K562 (cell line): ENCODE data around the gene VPS13D. TPM values are rescaled to one million over a fixed set of nuclear protein-coding genes. Genes with fewer than 3 reads are reported as not detected.

Source experiments
- ATAC-seq: fragments of 200-7000 bp; cut with Tn5 transposase; 3 replicates; pipeline ENCODE4 v1.9.1; 2020; ENCODE audit warnings: moderate library complexity
- BruUV-seq: library from RNA; stranded (reverse); fragments of 400-500 nt; replicated peaks from 2 replicates; lab custom pipeline; 2021; lab: Mats Ljungman, UMichigan
- CTCF ChIA-PET: fragments of 300-600 bp; formaldehyde crosslinking; extraction: SDS; loops from one replicate; lab custom pipeline; 2021; ENCODE audit warnings: low intra/inter-chr PET ratio; lab: Yijun Ruan, JAX
- POLR2A ChIA-PET: fragments of 300-600, 350-650 bp; sonication (Branson Sonifier 250); formaldehyde crosslinking; extraction: SDS; loops from one replicate; lab custom pipeline; 2021; ENCODE audit warnings: antibody characterized with exemption, inconsistent platforms; lab: Yijun Ruan, JAX
- DNase-seq, 4 experiments: peaks; one replicate each; pipeline versions ENCODE4 v3.0.0 to v3.0.0-alpha.2; 2011 to 2018; ENCODE audit warnings: low spot score in 3 of 4, mixed read lengths in 3 of 4; ENCODE audit errors: extremely low read depth in 1 of 4
- FAIRE-seq: peaks from 2 replicates; lab custom pipeline; 2011; peaks lifted over from hg19 to GRCh38; lab: Jason Lieb, UNC
- H2AFZ ChIP-seq: 2 replicates; pipeline ENCODE4 v1.6.0; 2011; ENCODE audit warnings: low read depth, low read length, control low read depth, inconsistent platforms
- H3K27ac ChIP-seq: fragments of 200-600 bp; 3 replicates; pipeline ENCODE4 v1.8.0; 2011; ENCODE audit warnings: low read depth, mild to moderate bottlenecking, control low read depth, inconsistent platforms, low read length, moderate library complexity, mixed read lengths; ENCODE audit errors: extremely low read depth
- H3K27me3 ChIP-seq, 2 experiments: fragments of 300-600 bp in 1 of 2; 2 replicates in 1 of 2; 3 replicates in 1 of 2; pipeline versions ENCODE4 v1.6.0 to v1.8.0; 2011; ENCODE audit warnings: inconsistent platforms in 2 of 2, low read length in 2 of 2, mild to moderate bottlenecking in 1 of 2, mixed read lengths in 1 of 2, moderate library complexity in 1 of 2; ENCODE audit not compliant: control insufficient read depth in 2 of 2, insufficient read depth in 2 of 2
- H3K36me3 ChIP-seq: fragments of 300-600 bp; 3 replicates; pipeline ENCODE4 v1.8.0; 2011; ENCODE audit warnings: mild to moderate bottlenecking, low read length, inconsistent platforms; ENCODE audit not compliant: control insufficient read depth, insufficient read depth
- H3K4me1 ChIP-seq, 2 experiments: fragments of 200-600 bp in 1 of 2; replicated peaks in 1 of 2; 2 replicates in 1 of 2; 3 replicates in 1 of 2; pipeline versions ENCODE4 v1.5.1 to v1.8.0; 2011; ENCODE audit warnings: inconsistent platforms in 2 of 2, low read length in 2 of 2, mild to moderate bottlenecking in 1 of 2, mixed read lengths in 1 of 2, moderate library complexity in 1 of 2; ENCODE audit not compliant: control insufficient read depth in 2 of 2, insufficient read depth in 2 of 2
- H3K4me2 ChIP-seq: 2 replicates; pipeline ENCODE4 v1.6.1; 2011; ENCODE audit warnings: low read length, control low read depth, inconsistent platforms, mixed read lengths; ENCODE audit not compliant: insufficient read depth
- H3K4me3 ChIP-seq: fragments of 200-600 bp; sonication (generic), shearing (Covaris generic); 2 replicates; pipeline ENCODE4 v1.5.1; 2016; ENCODE audit warnings: control low read depth, inconsistent platforms
- H3K79me2 ChIP-seq: fragments of 200-600 bp; 3 replicates; pipeline ENCODE4 v1.8.0; 2011; ENCODE audit warnings: low read length, inconsistent platforms; ENCODE audit not compliant: control insufficient read depth, insufficient read depth
- H3K9ac ChIP-seq, 2 experiments: 2 replicates each; pipeline versions ENCODE4 v1.6.0 to v1.6.1; 2011; ENCODE audit warnings: low read depth in 2 of 2, low read length in 2 of 2, control low read depth in 1 of 2, inconsistent platforms in 1 of 2, mild to moderate bottlenecking in 1 of 2, mixed read lengths in 1 of 2; ENCODE audit not compliant: insufficient read depth in 1 of 2
- H3K9me1 ChIP-seq: one replicate; pipeline ENCODE4 v1.6.0; 2011; ENCODE audit warnings: inconsistent platforms, mild to moderate bottlenecking, low read length, moderate library complexity; ENCODE audit not compliant: control insufficient read depth, insufficient read depth
- H3K9me3 ChIP-seq: replicated peaks from 2 replicates; pipeline ENCODE4 v1.5.1; 2011; ENCODE audit warnings: low read depth, low read length, inconsistent platforms; ENCODE audit not compliant: control insufficient read depth, insufficient read depth
- H4K20me1 ChIP-seq: replicated peaks from 2 replicates; pipeline ENCODE4 v1.6.1; 2011; ENCODE audit warnings: low read length, inconsistent platforms, mixed read lengths; ENCODE audit not compliant: control insufficient read depth, insufficient read depth
- BDP1 ChIP-seq: IDR thresholded peaks from 3 replicates; pipeline ENCODE4 v1.6.1; 2011; ENCODE audit not compliant: insufficient read length, insufficient read depth
- COPS2 ChIP-seq: fragments of 450-650 bp; conservative IDR thresholded peaks from 2 replicates; pipeline ENCODE4 v1.6.1; 2016; ENCODE audit warnings: mild to moderate bottlenecking, moderate library complexity
- NFATC3 ChIP-seq: fragments of 450-650 bp; IDR thresholded peaks from 2 replicates; pipeline ENCODE4 v1.6.1; 2017; ENCODE audit warnings: mild to moderate bottlenecking
- PML ChIP-seq: IDR thresholded peaks from 2 replicates; pipeline ENCODE4 v1.6.1; 2012; ENCODE audit warnings: low read length, inconsistent platforms
- SETDB1 ChIP-seq: IDR thresholded peaks from one replicate; pipeline ENCODE4 v1.6.1; 2012; ENCODE audit warnings: low read length, control low read depth, inconsistent platforms
- TCF3 ChIP-seq: sonication (generic); formaldehyde crosslinking; IDR thresholded peaks from 2 replicates; pipeline ENCODE4 v1.4.0; 2020; ENCODE audit warnings: mild to moderate bottlenecking, missing genetic modification reagents
- ZNF507 ChIP-seq: conservative IDR thresholded peaks from 2 replicates; pipeline ENCODE4 v1.6.1; 2017; ENCODE audit warnings: missing genetic modification characterization, missing compliant biosample characterization
- ZNF717 ChIP-seq: fragments of 250-450 bp; sonication (Bioruptor Pico); IDR thresholded peaks from 2 replicates; pipeline ENCODE4 v1.5.0; 2021
- WGBS: fragments of 100-300 bp; shearing (Covaris generic); methylation state at CpG from one replicate; pipeline ENCODE4 v1.1.6; 2016; ENCODE audit warnings: low coverage, mixed read lengths; ENCODE audit not compliant: insufficient coverage; ENCODE audit errors: missing lambda C conversion rate; 5-methylcytosine and 5-hydroxymethylcytosine counted together
- in situ Hi-C: fragments of 300-500 bp; cut with MboI; formaldehyde crosslinking; loops from 4 replicates; pipeline ENCODE4 v1.15.0; 2018; ENCODE audit warnings: inconsistent platforms, mixed read lengths
- intact Hi-C: fragments of 100-400 bp; cut with micrococcal nuclease; formaldehyde crosslinking; loops from 2 replicates; pipeline ENCODE4 v1.14.2; 2022
- polyA plus RNA-seq, 8 experiments: library from polyadenylated mRNA; depleted of rRNA in 4 of 8; stranded (reverse) in 5 of 8; unstranded in 3 of 8; fragments of >200 nt; fragmentation: Nextera tagmentation in 2 of 8; fragmentation: Illumina TruSeq in 1 of 8; extraction: Ambion mirVana in 2 of 8; extraction: Trizol in 1 of 8; gene quantifications; 2 replicates each; pipeline versions ENCODE4 v1.2.1 to v1.2.3, GENCODE V29; 2011 to 2014; ENCODE audit warnings: inconsistent platforms in 1 of 8, missing spikeins in 1 of 8
- total RNA-seq, 7 experiments: library from RNA; depleted of rRNA in 6 of 7; stranded (reverse); fragments of >200 nt in 6 of 7; fragmentation: Illumina TruSeq in 2 of 7; extraction: Trizol in 2 of 7; gene quantifications; 2 replicates each; pipeline versions ENCODE4 v1.2.1 to v1.2.3, GENCODE V29; 2011 to 2021; ENCODE audit warnings: low replicate concordance in 1 of 7
- TF ChIP-seq, protein P1 (sequence below): fragments of 200-800 bp; sonication (Bioruptor generic); IDR thresholded peaks from 2 replicates; pipeline ENCODE4 v1.6.1; 2017; ENCODE audit warnings: missing genetic modification characterization, missing compliant biosample characterization
- TF ChIP-seq, protein P2 (sequence below): sonication (generic); formaldehyde crosslinking; IDR thresholded peaks from 2 replicates; pipeline ENCODE4 v1.8.0; 2022; ENCODE audit warnings: mild to moderate bottlenecking, missing genetic modification reagents
- TF ChIP-seq, protein P3 (sequence below): fragments of 450-650 bp; IDR thresholded peaks from 2 replicates; pipeline ENCODE4 v1.6.1; 2017; ENCODE audit warnings: antibody characterized with exemption, mild to moderate bottlenecking

The VPS13D gene
- total and polyA plus RNA-seq, 9 of the 15 experiments (the other 6 are each of a cell fraction or from before 2014, with no cell fraction given) = 6.1 to 51.5 (median 38.5) TPM

DNA sequence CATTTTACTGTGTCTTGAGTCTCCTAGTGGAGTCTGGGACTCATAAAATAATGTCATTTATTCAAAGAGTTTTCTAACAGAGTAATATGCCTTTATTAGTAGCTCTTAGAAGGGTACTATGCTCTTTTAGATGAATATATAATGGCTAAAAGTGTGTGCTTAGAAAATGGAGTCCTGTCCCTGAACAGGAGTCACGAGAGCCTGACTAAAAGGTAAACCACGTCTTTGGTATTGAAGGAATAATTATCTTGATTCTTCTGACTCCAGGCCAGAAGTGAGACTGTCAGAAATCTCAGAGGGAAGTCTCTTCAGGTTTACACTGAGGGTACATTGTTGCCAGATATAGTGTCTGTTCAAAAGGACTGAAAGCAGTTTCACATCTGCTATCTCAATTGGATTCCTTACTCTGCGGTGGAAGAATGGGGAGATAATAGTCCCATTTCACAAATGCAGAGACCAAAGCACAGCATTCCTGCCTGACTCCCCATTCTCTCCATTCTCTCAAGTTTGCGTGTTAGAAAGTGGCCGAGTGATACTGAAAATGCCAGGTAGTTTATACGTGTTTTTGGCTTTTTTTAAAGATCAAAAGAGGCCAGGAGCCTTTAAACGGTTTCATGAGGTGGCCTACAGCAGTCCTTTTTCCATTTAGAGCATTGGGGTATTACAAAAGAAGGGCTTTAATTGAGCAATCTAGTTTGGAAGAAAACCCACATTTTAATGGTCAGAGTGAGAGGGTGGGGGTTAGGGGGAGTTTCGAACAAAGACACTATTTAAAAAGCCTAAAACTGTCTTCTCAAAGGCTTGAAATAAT, 176.6 kb downstream of the VPS13D start:
- DNase-seq = peak in 1 of 4 experiments; percentile 45
- Histone ChIP-seq H3K27me3 (no peaks in the 10 kb centered on the region), H3K4me2 (no peak overlapping the region), H3K36me3 (peaks cover 65% of the 10 kb centered on the region), H3K9me1 (no peaks in the 10 kb centered on the region), H2AFZ (peak overlapping the region; percentile 2), H3K9ac (peak overlapping the region; percentile 11 to 22; a peak in 2 of 4 replicates), H3K27ac (peak overlapping the region; percentile 60), H3K4me1 (peaks cover 11 to 33% of the 10 kb centered on the region in 2 experiments; a peak in 4 of 5 replicates), H3K79me2 (no peaks in the 10 kb centered on the region), H3K9me3 (peaks cover 14% of the 10 kb centered on the region), H3K4me3 (no peak overlapping the region), H4K20me1 (no peaks in the 10 kb centered on the region)
- in situ Hi-C loops (loop anchor here (5.0 kb wide), 1 partner anchor 211 kb away; the partner anchor contains the start of gene DHRS3), intact Hi-C loops (loop anchor here (1.0 to 5.0 kb wide), 5 partner anchors 71 to 214 kb away; no protein-coding TSS in a partner anchor)
- ChIA-PET CTCF (interaction anchor here (0.5 to 2.0 kb wide), 3 partner anchors 34 to 251 kb away, joined by 3 to 30 read pairs (median 8); no protein-coding TSS in a partner anchor), POLR2A (interaction anchor here (0.9 to 2.0 kb wide), 4 partner anchors 9 to 71 kb away, joined by 3 to 5 read pairs (median 4); no protein-coding TSS in a partner anchor)
- peak; percentile 31; the same call in 2 of the 3 replicates for ATAC-seq
- FAIRE-seq = peak; percentile 6
- 36% methylated on average over 8 of the region's 8 CpGs for WGBS
- no TSS peak for BruUV-seq
- TF ChIP-seq, protein P1, sequence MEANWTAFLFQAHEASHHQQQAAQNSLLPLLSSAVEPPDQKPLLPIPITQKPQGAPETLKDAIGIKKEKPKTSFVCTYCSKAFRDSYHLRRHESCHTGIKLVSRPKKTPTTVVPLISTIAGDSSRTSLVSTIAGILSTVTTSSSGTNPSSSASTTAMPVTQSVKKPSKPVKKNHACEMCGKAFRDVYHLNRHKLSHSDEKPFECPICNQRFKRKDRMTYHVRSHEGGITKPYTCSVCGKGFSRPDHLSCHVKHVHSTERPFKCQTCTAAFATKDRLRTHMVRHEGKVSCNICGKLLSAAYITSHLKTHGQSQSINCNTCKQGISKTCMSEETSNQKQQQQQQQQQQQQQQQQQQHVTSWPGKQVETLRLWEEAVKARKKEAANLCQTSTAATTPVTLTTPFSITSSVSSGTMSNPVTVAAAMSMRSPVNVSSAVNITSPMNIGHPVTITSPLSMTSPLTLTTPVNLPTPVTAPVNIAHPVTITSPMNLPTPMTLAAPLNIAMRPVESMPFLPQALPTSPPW (CRISPR knock-in tag) = no peak
- TF ChIP-seq ZNF717 (no peak), TCF3 (CRISPR knock-in tag) (no peak), COPS2 (no peak), PML (no peak), NFATC3 (no peak), SETDB1 (no peak), BDP1 (no peak), ZNF507 (tag) (no peak)
- TF ChIP-seq, protein P2, sequence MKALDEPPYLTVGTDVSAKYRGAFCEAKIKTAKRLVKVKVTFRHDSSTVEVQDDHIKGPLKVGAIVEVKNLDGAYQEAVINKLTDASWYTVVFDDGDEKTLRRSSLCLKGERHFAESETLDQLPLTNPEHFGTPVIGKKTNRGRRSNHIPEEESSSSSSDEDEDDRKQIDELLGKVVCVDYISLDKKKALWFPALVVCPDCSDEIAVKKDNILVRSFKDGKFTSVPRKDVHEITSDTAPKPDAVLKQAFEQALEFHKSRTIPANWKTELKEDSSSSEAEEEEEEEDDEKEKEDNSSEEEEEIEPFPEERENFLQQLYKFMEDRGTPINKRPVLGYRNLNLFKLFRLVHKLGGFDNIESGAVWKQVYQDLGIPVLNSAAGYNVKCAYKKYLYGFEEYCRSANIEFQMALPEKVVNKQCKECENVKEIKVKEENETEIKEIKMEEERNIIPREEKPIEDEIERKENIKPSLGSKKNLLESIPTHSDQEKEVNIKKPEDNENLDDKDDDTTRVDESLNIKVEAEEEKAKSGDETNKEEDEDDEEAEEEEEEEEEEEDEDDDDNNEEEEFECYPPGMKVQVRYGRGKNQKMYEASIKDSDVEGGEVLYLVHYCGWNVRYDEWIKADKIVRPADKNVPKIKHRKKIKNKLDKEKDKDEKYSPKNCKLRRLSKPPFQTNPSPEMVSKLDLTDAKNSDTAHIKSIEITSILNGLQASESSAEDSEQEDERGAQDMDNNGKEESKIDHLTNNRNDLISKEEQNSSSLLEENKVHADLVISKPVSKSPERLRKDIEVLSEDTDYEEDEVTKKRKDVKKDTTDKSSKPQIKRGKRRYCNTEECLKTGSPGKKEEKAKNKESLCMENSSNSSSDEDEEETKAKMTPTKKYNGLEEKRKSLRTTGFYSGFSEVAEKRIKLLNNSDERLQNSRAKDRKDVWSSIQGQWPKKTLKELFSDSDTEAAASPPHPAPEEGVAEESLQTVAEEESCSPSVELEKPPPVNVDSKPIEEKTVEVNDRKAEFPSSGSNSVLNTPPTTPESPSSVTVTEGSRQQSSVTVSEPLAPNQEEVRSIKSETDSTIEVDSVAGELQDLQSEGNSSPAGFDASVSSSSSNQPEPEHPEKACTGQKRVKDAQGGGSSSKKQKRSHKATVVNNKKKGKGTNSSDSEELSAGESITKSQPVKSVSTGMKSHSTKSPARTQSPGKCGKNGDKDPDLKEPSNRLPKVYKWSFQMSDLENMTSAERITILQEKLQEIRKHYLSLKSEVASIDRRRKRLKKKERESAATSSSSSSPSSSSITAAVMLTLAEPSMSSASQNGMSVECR = no peak
- TF ChIP-seq, protein P3, sequence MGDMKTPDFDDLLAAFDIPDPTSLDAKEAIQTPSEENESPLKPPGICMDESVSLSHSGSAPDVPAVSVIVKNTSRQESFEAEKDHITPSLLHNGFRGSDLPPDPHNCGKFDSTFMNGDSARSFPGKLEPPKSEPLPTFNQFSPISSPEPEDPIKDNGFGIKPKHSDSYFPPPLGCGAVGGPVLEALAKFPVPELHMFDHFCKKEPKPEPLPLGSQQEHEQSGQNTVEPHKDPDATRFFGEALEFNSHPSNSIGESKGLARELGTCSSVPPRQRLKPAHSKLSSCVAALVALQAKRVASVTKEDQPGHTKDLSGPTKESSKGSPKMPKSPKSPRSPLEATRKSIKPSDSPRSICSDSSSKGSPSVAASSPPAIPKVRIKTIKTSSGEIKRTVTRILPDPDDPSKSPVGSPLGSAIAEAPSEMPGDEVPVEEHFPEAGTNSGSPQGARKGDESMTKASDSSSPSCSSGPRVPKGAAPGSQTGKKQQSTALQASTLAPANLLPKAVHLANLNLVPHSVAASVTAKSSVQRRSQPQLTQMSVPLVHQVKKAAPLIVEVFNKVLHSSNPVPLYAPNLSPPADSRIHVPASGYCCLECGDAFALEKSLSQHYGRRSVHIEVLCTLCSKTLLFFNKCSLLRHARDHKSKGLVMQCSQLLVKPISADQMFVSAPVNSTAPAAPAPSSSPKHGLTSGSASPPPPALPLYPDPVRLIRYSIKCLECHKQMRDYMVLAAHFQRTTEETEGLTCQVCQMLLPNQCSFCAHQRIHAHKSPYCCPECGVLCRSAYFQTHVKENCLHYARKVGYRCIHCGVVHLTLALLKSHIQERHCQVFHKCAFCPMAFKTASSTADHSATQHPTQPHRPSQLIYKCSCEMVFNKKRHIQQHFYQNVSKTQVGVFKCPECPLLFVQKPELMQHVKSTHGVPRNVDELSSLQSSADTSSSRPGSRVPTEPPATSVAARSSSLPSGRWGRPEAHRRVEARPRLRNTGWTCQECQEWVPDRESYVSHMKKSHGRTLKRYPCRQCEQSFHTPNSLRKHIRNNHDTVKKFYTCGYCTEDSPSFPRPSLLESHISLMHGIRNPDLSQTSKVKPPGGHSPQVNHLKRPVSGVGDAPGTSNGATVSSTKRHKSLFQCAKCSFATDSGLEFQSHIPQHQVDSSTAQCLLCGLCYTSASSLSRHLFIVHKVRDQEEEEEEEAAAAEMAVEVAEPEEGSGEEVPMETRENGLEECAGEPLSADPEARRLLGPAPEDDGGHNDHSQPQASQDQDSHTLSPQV = peak; percentile 75; the same call in 1 of the 2 replicates
